Peyer's patch (tissue), 4 donors: ENCODE results near the gene EML4. TPM values are rescaled to one million over a fixed set of nuclear protein-coding genes. Genes with fewer than 3 reads are reported as not detected.
A peak's percentile ranks its signal among the peaks of the same experiment; 100 is the strongest.

Source experiments
- DNase-seq, 3 donors: peaks; one replicate each; pipeline ENCODE4 v3.0.0-alpha.2; 2017 to 2019
- H3K27ac ChIP-seq, 4 donors: fragments of 200-600 bp; sonication (generic); one replicate each; pipeline ENCODE4 v1.5.1; 2016 to 2019
- H3K27me3 ChIP-seq, 2 donors: fragments of 200-600 bp; sonication (generic); one replicate each; pipeline ENCODE4 v1.5.1; 2019
- H3K36me3 ChIP-seq, 3 donors: fragments of 200-600 bp; sonication (generic); one replicate each; pipeline ENCODE4 v1.5.1; 2016 to 2019
- H3K4me1 ChIP-seq, 4 donors: fragments of 200-600 bp; sonication (generic); one replicate each; pipeline ENCODE4 v1.5.1; 2016 to 2019
- H3K4me3 ChIP-seq, 4 donors: fragments of 200-600 bp; sonication (generic); 1 replicate in 3 of 4; 2 replicates in 1 of 4; pipeline ENCODE4 v1.5.1; 2016 to 2019; ENCODE audit warnings: mild to moderate bottlenecking in 1 of 4
- H3K9me3 ChIP-seq, 4 donors: fragments of 200-600 bp; sonication (generic); one replicate each; pipeline ENCODE4 v1.5.1; 2016 to 2019; ENCODE audit warnings: mild to moderate bottlenecking in 1 of 4
- CTCF ChIP-seq, 6 experiments: fragments of 450-650 bp in 4 of 6; fragments of 200-600 bp in 2 of 6; sonication (generic) in 1 of 6; IDR thresholded peaks; one replicate each; pipeline ENCODE4 v1.5.1; 2017 to 2019; ENCODE audit warnings: antibody characterized with exemption in 6 of 6, mild to moderate bottlenecking in 3 of 6, moderate library complexity in 1 of 6
- POLR2A ChIP-seq, 2 donors: fragments of 450-650 bp; IDR thresholded peaks; one replicate each; pipeline ENCODE4 v1.5.1; 2017; ENCODE audit warnings: antibody characterized with exemption in 2 of 2, mild to moderate bottlenecking in 2 of 2, moderate library complexity in 2 of 2
- total RNA-seq, 4 donors: library from RNA; depleted of rRNA; stranded (reverse); fragments of >200 nt; gene quantifications; one replicate each; pipeline ENCODE4 v1.1.0, GENCODE V29; 2016

The EML4 gene
- total RNA-seq, 4 donors from 2014 or later, result 73.7 to 115 (median 84.4) TPM

- no peak for TF ChIP-seq CTCF (IDR thresholded peaks at IDR 0.05)
- TF ChIP-seq POLR2A (IDR thresholded peaks at IDR 0.05), result no peak
- Histone ChIP-seq H3K36me3 (peaks cover 0 to 40% (median 0%) of the 10 kb centered on the region in 3 donors), H3K4me3 (no peak overlapping the region), H3K27me3 (no peaks in the 10 kb centered on the region), H3K27ac (no peak overlapping the region), H3K4me1 (no peaks in the 10 kb centered on the region), H3K9me3 (no peaks in the 10 kb centered on the region)
- no peak for DNase-seq
Measured at GRCh38 chr2:42325609-42326008, 156.5 kb downstream of the EML4 start.

GRCh38 chr2:42327125-42327524, 158.0 kb downstream of the EML4 start:
- H3K27ac ChIP-seq, result no peak overlapping the region
- H3K36me3 ChIP-seq, result peaks cover 0 to 51% (median 0%) of the 10 kb centered on the region in 3 donors
- TF ChIP-seq CTCF (IDR thresholded peaks at IDR 0.05) (no peak), POLR2A (IDR thresholded peaks at IDR 0.05) (no peak)

GRCh38 chr2:42328148-42328833, 159.1 kb downstream of the EML4 start:
- Histone ChIP-seq H3K4me1 (no peaks in the 10 kb centered on the region), H3K27ac (no peak overlapping the region), H3K27me3 (no peaks in the 10 kb centered on the region), H3K4me3 (no peak overlapping the region), H3K9me3 (no peaks in the 10 kb centered on the region), H3K36me3 (peaks cover 0 to 63% (median 0%) of the 10 kb centered on the region in 3 donors)
- TF ChIP-seq POLR2A (IDR thresholded peaks at IDR 0.05) (no peak), CTCF (IDR thresholded peaks at IDR 0.05) (peak; percentile 2 to 50 (median 44))
- no peak for DNase-seq

More at GRCh38 chr2:42327125-42327524, 158.0 kb downstream of the EML4 start:
- Histone ChIP-seq H3K9me3 (no peaks in the 10 kb centered on the region), H3K4me1 (no peaks in the 10 kb centered on the region), H3K4me3 (no peak overlapping the region), H3K27me3 (no peaks in the 10 kb centered on the region)
- no peak for DNase-seq

- Histone ChIP-seq H3K27ac (no peak overlapping the region), H3K9me3 (no peaks in the 10 kb centered on the region), H3K4me3 (no peak overlapping the region), H3K27me3 (no peaks in the 10 kb centered on the region), H3K36me3 (peaks cover 0 to 69% (median 0%) of the 10 kb centered on the region in 3 donors), H3K4me1 (no peaks in the 10 kb centered on the region)
- DNase-seq, result no peak
- TF ChIP-seq CTCF (IDR thresholded peaks at IDR 0.05), result no peak
- no peak for TF ChIP-seq POLR2A (IDR thresholded peaks at IDR 0.05)
Measured at GRCh38 chr2:42328923-42329322, 159.8 kb downstream of the EML4 start.

GRCh38 chr2:42329736-42330135, 160.6 kb downstream of the EML4 start:
- H3K36me3 ChIP-seq, result peaks cover 0 to 77% (median 0%) of the 10 kb centered on the region in 3 donors

More at GRCh38 chr2:42329736-42330135, 160.6 kb downstream of the EML4 start:
- TF ChIP-seq CTCF (IDR thresholded peaks at IDR 0.05) (no peak), POLR2A (IDR thresholded peaks at IDR 0.05) (no peak)
- Histone ChIP-seq H3K4me1 (no peaks in the 10 kb centered on the region), H3K27me3 (no peaks in the 10 kb centered on the region), H3K9me3 (no peaks in the 10 kb centered on the region), H3K4me3 (no peak overlapping the region), H3K27ac (no peak overlapping the region)
- DNase-seq, result no peak
